ENCODE results near the gene MRPL45. TPM values are rescaled to one million over a fixed set of nuclear protein-coding genes. Genes with fewer than 3 reads are reported as not detected.

MRPL45 gene
- total and polyA plus RNA-seq, 9 of the 15 experiments (the other 6 are each of a cell fraction or from before 2014, with no cell fraction given) = 48.4 to 228 (median 76.8) TPM

DNA sequence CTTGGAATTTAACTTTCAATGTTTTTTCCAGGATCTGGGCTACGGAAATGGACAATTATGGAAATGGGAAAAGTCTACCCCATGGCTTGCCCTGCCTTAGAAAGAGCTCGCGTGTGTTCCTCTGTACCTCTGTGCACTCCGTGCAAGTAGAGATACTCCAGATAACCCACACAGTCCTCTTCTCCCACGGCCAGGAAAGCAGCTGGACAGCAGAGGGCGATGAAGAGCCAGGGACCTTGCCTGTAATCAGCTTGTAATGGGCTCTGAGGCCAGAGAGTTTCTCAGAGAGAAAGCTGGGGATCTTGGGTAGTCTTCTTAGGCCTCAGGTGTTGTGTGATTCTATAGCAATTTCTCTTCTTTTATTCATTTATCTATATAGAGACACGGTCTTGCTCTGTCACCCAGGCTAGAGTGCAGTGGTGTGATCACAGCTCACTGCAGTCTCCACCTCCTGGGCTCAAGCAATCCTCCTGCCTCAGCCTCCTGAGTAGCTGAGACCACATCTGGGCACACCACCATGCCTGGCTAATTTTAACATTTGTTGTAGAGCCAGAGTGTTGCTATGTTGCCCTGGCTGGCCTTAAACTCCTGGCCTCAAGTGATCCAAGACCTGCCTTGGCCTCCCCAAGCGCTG, 52.2 kb downstream of the MRPL45 start (continued):
- TF ChIP-seq, protein P1, sequence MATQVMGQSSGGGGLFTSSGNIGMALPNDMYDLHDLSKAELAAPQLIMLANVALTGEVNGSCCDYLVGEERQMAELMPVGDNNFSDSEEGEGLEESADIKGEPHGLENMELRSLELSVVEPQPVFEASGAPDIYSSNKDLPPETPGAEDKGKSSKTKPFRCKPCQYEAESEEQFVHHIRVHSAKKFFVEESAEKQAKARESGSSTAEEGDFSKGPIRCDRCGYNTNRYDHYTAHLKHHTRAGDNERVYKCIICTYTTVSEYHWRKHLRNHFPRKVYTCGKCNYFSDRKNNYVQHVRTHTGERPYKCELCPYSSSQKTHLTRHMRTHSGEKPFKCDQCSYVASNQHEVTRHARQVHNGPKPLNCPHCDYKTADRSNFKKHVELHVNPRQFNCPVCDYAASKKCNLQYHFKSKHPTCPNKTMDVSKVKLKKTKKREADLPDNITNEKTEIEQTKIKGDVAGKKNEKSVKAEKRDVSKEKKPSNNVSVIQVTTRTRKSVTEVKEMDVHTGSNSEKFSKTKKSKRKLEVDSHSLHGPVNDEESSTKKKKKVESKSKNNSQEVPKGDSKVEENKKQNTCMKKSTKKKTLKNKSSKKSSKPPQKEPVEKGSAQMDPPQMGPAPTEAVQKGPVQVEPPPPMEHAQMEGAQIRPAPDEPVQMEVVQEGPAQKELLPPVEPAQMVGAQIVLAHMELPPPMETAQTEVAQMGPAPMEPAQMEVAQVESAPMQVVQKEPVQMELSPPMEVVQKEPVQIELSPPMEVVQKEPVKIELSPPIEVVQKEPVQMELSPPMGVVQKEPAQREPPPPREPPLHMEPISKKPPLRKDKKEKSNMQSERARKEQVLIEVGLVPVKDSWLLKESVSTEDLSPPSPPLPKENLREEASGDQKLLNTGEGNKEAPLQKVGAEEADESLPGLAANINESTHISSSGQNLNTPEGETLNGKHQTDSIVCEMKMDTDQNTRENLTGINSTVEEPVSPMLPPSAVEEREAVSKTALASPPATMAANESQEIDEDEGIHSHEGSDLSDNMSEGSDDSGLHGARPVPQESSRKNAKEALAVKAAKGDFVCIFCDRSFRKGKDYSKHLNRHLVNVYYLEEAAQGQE (IDR thresholded peaks at IDR 0.05; ENCODE audit: borderline replicate concordance) = peak; percentile 82; the same call in 1 of the 2 replicates
- TF ChIP-seq, protein P1 (CRISPR knock-in tag; IDR thresholded peaks at IDR 0.05; ENCODE audit: low read depth) = no peak
- TF ChIP-seq MYC (IDR thresholded peaks at IDR 0.05; ENCODE audit: low read depth, low read length) = peak; percentile 15; the same call in 1 of the 2 replicates
- no peak for TF ChIP-seq MYC (CRISPR knock-in tag; IDR thresholded peaks at IDR 0.05; ENCODE audit: borderline replicate concordance, low read depth)
- TF ChIP-seq L3MBTL2 (IDR thresholded peaks at IDR 0.05) = peak; percentile 23; the same call in 1 of the 2 replicates
- TF ChIP-seq XRCC5 (IDR thresholded peaks at IDR 0.05; ENCODE audit: low read depth, low read length) = 0 out of 2 replicates have a peak, but pooled peaks have one; percentile 30
- TF ChIP-seq JUND (IDR thresholded peaks at IDR 0.05; ENCODE audit: borderline replicate concordance, low read depth, low read length) = peak; percentile 28; the same call in 1 of the 2 replicates
- no peak; the same call in 2 of the 3 replicates for TF ChIP-seq JUND (tag; IDR thresholded peaks at IDR 0.05; ENCODE audit: borderline replicate concordance, low read depth, low read length)
- 0 out of 4 replicates have a peak, but pooled peaks of 1 of the 2 experiments have one; percentile 16 for TF ChIP-seq ARNT (IDR thresholded peaks at IDR 0.05)
- peak; percentile 32; the same call in 1 of the 2 replicates for TF ChIP-seq MTA3 (IDR thresholded peaks at IDR 0.05; ENCODE audit: borderline replicate concordance)
- TF ChIP-seq HMG20A (CRISPR knock-in tag; conservative IDR thresholded peaks at IDR 0.05) = no peak
- TF ChIP-seq, protein P2, sequence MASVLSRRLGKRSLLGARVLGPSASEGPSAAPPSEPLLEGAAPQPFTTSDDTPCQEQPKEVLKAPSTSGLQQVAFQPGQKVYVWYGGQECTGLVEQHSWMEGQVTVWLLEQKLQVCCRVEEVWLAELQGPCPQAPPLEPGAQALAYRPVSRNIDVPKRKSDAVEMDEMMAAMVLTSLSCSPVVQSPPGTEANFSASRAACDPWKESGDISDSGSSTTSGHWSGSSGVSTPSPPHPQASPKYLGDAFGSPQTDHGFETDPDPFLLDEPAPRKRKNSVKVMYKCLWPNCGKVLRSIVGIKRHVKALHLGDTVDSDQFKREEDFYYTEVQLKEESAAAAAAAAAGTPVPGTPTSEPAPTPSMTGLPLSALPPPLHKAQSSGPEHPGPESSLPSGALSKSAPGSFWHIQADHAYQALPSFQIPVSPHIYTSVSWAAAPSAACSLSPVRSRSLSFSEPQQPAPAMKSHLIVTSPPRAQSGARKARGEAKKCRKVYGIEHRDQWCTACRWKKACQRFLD (CRISPR knock-in tag; IDR thresholded peaks at IDR 0.05) = no peak
- TF ChIP-seq ZSCAN29 (IDR thresholded peaks at IDR 0.05) = no peak
- TF ChIP-seq, protein P3, sequence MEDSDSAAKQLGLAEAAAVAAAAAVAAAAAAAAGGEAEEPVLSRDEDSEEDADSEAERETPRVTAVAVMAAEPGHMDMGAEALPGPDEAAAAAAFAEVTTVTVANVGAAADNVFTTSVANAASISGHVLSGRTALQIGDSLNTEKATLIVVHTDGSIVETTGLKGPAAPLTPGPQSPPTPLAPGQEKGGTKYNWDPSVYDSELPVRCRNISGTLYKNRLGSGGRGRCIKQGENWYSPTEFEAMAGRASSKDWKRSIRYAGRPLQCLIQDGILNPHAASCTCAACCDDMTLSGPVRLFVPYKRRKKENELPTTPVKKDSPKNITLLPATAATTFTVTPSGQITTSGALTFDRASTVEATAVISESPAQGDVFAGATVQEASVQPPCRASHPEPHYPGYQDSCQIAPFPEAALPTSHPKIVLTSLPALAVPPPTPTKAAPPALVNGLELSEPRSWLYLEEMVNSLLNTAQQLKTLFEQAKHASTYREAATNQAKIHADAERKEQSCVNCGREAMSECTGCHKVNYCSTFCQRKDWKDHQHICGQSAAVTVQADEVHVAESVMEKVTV (CRISPR knock-in tag; IDR thresholded peaks at IDR 0.05) = peak; percentile 71
- TF ChIP-seq, protein P4, sequence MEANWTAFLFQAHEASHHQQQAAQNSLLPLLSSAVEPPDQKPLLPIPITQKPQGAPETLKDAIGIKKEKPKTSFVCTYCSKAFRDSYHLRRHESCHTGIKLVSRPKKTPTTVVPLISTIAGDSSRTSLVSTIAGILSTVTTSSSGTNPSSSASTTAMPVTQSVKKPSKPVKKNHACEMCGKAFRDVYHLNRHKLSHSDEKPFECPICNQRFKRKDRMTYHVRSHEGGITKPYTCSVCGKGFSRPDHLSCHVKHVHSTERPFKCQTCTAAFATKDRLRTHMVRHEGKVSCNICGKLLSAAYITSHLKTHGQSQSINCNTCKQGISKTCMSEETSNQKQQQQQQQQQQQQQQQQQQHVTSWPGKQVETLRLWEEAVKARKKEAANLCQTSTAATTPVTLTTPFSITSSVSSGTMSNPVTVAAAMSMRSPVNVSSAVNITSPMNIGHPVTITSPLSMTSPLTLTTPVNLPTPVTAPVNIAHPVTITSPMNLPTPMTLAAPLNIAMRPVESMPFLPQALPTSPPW (CRISPR knock-in tag; IDR thresholded peaks at IDR 0.05) = peak; percentile 37; the same call in 1 of the 2 replicates

All from K562 (cell line).